Activated CD8-positive, alpha-beta memory T cell treated with anti-CD3 and anti-CD28 coated beads, Interleukin-2, amount 50 U/mL, for 4 hours (primary cell): ENCODE results near the gene ZNF628.
"Not testable (repeated sequence)": the region's sequence is repeated elsewhere in the genome, so short reads cannot be mapped to it uniquely, and the experiment has no call there.

Experiments
- DNase-seq: peaks from one replicate; pipeline ENCODE4 v3.0.0-alpha.2; 2020

Gene ZNF628

GRCh38 chr19:55485439-55486011 lies 9.1 kb downstream of the ZNF628 start:
- no peak for DNase-seq

GRCh38 chr19:55486043-55486970 lies 9.9 kb downstream of the ZNF628 start:
- DNase-seq = no peak

DNA sequence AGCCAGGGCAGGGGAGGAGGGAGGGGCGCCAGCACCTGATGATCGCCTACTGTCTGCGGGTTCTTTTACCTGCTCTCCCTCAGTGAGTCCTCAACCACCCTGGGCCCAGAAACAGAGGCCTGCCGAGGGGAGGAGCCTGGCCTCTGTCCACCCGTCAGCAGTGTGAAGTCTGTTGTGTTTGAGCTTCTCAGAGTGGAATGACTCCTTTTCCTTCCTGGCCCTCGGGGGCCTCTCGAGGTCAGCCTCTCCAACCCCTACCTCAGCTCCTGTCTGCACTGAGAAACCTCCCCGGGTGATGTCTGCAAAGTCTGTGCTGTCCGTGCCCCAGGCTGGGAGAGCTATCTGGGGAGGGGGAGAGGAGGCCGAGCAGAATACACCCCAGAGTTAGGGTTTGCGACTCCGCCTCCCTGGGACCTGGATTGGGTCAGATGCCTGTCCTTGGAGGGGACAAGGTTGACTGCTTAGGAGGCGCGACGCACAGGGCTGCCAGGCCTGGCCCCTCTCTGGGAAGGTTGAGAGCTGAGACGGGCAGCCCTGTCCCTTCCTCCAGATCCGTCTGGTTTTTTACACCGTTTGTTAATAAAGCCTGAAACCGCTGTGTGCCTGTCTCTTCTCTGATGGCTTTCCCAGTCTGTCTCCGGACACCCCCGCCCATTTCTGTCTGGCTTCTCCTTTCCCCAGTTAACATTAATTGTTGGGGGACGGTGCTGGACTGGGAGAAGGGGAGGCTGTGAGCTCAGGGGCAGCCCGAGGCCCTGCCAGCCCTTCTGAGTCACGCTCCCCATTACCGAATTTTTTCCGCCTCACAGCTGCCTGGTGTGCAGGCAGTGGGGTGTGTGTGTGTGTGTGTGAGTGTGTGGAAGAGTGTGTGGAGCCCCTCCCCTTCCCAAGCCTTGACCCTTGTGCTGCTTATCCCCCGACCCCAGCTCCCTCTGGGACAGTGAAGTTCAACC lies 10.8 kb downstream of the ZNF628 start:
- DNase-seq = peak; percentile 46

DNA sequence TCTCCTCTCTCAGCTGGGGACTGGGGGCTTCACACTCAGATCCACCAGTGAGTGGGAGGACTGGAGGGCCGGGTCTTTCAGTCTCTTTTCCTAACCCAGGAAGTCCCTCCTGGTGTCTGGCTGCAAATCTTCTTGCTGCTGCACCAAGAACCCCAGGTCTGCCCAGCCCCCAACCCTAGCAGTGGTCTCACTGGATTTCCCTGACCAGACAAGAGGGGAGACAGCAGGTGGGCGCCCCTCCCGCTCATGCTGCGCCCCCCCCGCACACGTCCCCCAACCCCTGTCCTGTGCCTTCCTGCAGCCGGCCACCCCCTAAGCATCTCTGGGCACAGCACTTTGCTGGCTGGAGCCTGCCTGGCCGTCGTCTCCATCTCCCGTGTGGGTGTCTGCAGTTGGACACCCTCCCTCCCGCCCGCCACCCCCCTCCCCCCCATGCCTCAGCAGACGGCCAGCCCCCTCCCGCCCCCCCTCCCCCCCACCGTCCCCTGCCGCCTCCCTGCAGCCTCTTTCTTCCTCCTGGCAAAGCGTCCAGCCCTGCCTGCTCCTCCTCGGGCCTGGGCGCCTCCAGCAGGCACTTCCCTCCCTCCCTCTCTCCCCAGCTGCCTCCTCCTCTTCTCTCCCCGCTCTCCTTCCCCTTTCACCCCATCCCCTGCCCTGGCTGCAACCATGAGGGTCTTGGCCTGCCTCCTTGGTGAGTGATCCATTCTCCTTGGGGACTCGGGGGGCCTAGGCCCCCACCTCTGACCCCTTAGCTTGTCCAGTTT lies 11.7 kb downstream of the ZNF628 start, which contains the start of gene SSC5D:
TSS of gene SSC5D (plus strand) at position 513 of the 764 bp plus-strand sequence. CDS start at position 667, 154 bp downstream.
- no peak for DNase-seq

- no peak for DNase-seq
Measured at GRCh38 chr19:55488986-55489710, 12.7 kb downstream of the ZNF628 start.

GRCh38 chr19:55489711-55490477 lies 13.5 kb downstream of the ZNF628 start:
- DNase-seq = no peak

DNA sequence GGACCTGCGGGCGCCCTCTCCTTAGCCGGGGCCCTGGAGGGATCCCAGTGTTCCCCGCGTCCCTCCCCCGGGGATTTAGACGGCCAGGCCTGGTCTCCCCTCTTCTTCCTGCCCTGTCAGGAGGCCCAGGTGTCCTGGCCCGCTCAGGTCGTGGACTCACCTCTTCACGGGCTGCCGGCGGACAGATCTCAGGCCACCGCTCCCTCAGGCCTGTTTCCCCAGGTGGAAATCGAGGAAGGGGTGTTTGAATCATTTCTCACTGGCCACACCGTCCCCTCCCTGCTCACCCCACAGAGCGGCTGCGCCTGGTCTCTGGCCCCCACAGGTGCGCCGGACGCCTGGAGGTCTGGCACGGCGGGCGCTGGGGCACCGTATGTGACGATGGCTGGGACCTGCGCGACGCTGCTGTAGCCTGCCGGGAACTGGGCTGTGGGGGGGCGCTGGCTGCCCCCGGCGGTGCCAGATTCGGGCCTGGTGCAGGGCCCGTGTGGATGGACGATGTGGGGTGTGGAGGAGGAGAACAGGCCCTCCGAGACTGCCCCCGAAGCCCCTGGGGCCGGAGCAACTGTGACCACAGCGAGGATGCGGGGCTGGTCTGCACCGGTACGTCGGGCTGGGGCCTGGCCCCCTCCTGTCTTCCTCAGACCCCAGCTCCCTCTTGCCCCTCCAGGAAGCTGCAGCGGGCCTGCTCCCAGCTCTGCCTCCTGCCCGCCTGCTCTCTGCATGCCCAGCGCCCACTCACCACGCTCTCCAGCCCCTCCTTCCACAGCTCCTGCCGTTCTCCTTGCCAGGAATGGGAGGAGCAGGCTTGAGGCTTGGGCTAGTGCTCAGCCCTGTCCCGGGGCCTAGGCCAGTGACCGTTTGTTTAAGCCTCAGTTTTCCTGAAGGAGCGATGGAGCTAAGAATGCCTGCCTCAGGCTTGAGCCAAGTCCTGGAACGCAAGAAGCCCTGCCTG lies 14.3 kb downstream of the ZNF628 start:
- DNase-seq = no peak

DNA sequence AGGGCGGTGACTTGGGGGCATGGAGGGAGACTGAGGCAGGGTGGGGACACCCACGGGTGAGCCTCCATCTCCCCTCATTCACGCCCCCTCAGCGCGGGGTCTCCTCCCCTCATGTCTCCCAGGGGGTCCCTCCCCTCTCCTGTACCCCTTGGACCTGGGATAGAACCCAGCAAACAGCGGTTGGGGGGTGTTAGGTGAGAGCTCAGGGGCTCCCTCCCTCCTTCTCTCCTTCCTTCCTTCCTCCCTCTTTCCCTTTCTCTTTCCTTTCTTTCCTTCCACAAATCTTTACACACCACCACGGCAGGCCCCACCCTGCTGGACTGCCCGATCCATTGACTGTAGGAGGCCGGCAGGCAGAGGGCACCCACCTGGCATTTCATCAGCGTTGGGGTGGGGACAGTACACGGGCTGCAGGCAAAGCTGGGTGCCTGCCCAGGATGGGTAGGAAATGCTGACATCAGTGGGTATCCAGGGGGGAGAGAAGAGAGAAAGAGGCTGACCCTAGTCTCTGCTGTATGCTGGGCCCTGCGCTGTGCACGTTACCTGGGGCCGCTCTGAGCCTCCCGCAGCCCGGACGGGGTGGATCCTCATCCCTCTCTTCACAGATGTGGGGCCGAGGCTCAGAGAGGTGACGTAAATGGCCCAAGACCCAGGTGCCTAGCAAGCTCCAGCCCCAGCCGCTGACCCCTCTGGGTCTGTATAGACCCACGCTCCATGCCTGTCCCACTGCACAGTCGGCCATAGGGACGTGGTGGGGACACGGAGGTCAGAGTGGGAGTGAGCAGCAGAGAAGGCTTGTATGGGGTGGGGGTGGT lies 15.3 kb downstream of the ZNF628 start:
- no peak for DNase-seq

- DNase-seq = no peak
Measured at GRCh38 chr19:55492362-55492944, 16.0 kb downstream of the ZNF628 start.

DNA sequence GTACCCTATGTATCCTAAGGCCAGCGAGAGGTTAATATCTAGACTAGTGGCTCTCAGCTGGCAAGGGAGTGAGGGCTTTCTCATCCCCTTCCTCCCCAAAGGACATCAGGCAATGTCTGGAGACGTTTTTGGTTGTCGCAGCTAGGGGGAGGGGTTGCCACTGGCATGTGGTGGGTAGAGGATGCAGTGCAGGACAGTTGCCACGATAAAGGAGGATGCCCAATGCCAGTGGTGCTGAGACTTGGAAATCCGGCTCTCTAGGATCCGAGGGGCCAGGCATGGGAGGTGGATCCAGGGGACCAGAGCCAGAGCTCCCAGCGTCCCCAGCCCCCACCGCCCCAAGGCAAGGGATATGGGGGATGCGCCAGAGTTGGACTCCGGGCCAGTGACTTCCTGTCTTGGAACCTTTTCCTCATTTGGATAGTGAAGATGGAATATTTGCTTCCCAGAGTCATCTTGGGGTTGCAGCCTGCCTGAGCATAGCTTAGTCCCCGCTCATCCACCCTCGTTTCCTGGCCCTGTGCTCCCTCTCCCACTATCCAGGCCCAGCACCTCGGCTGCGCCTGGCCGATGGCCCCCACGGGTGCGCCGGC lies 16.7 kb downstream of the ZNF628 start:
- no peak for DNase-seq

DNA sequence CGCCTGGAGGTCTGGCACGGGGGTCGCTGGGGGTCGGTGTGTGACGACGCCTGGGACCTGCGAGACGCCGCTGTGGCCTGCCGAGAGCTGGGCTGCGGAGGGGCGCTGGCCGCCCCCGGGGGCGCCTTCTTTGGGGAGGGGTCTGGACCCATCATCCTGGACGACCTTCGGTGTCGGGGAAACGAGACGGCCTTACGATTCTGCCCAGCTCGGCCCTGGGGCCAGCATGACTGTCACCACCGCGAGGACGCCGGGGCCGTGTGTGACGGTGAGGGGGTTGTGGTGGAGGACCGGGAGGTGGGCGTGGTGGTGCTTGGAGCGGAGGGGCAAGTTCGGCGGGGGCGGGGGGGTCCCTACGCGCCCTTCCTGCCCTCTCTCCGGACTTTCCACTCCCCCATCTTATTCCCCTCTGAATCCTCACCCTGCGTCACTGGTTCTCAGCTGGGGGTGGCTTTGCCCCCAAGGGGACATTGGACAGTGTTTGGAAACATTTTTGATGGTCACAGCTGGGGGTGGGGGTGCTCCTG lies 17.3 kb downstream of the ZNF628 start:
- no peak for DNase-seq

DNA sequence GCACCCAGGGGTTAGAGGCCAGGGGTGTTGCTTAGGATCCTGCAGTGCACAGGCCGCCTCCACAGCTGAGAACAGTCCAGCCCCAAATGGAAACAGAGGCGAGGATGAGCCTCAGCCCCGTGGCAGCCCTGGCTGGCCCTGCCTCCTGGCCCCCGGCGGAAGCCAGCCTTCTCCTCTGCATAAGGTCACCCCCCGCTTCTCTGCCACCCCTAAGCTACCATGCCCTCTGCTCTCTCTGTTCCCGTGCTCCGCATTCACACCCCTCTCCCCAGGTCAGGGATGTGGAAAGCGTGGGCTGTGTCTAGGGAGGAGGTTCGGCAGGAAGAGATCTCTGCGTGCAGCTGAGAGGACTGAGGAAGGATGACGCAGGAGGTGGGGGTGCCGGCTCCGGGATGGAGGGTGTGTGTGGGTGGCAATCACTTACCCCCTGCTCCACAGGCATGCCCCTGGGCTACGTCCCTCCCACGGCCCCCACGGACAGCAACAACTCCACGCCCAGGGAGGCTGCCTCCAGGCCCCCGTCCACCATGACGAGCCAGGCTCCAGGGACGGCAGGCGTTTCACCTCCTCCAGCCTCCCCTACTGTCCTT lies 17.9 kb downstream of the ZNF628 start:
- no peak for DNase-seq

DNA sequence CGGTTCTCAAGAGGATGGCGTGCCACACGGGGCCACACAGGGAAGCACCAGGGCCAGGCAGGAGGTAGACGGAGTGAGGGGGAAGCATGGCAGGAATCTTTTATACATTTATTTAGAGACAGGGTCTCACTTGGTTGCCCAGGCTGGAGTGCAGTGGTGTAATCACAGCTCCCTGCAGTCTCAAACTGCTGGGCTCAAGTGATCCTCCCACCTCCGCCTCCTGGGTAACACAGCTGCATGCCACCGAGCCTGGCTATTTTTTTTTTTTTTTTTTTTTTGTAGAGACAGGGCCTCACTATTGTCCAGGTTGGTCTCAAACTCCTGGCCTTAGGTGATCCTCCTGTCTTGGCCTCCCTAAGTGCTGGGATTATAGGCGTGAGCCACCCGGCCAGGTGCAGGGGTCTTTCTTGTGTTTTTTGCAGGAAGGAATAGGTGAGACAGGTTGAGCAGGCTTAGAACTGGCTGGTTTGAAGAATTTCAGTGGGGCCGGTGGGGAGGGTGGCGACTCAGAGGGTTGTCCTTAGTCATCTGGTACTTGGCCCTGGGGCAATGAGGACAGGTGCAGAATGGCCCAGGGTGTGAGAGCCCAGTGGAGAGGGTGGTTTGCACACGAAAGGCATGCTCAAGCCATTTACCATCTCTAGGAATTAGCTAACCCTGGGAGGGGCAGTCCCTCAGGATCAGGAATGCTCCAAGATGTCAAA lies 19.4 kb downstream of the ZNF628 start:
- DNase-seq = no peak

GRCh38 chr19:55496820-55497219 lies 20.4 kb downstream of the ZNF628 start:
- not testable (repeated sequence) for DNase-seq

- no peak for DNase-seq
Measured at GRCh38 chr19:55497763-55498162, 21.3 kb downstream of the ZNF628 start.

- DNase-seq = no peak
Measured at GRCh38 chr19:55498246-55498840, 21.9 kb downstream of the ZNF628 start.
